HepG2 (cell line): ENCODE data around the gene BAHD1. TPM values are rescaled to one million over a fixed set of nuclear protein-coding genes. Genes with fewer than 3 reads are reported as not detected.

Source experiments
- ATAC-seq: fragments of 200-7000 bp; cut with Tn5 transposase; 3 replicates; pipeline ENCODE4 v1.9.1; 2020; ENCODE audit warnings: mild to moderate bottlenecking, moderate library complexity
- BruUV-seq: library from RNA; stranded (reverse); fragments of 400-500 nt; replicated peaks from 2 replicates; lab custom pipeline; 2021; lab: Mats Ljungman, UMichigan
- CTCF ChIA-PET: fragments of 300-600 bp; formaldehyde crosslinking; extraction: SDS; loops from one replicate; lab custom pipeline; 2021; ENCODE audit warnings: low total read pairs, inconsistent platforms, low intra/inter-chr PET ratio; lab: Yijun Ruan, JAX
- POLR2A ChIA-PET: fragments of 350-600 bp; sonication (Branson Sonifier 250); formaldehyde crosslinking; loops from one replicate; lab custom pipeline; 2020; ENCODE audit warnings: antibody characterized with exemption, inconsistent platforms; lab: Yijun Ruan, JAX
- DNase-seq: peaks from one replicate; pipeline ENCODE4 v3.0.0-alpha.2; 2015; ENCODE audit warnings: low spot score
- FAIRE-seq: peaks from 3 replicates; lab custom pipeline; 2011; peaks lifted over from hg19 to GRCh38; lab: Jason Lieb, UNC
- H2AFZ ChIP-seq: one replicate; pipeline ENCODE4 v1.6.1; 2011; ENCODE audit warnings: low read length, inconsistent platforms
- H3K27ac ChIP-seq: fragments of 300-600 bp; 3 replicates; pipeline ENCODE4 v1.8.0; 2011; ENCODE audit warnings: mixed run types, mild to moderate bottlenecking, mixed read lengths, low read length, inconsistent platforms; ENCODE audit not compliant: insufficient read depth; ENCODE audit errors: extremely low read length
- H3K27me3 ChIP-seq, 2 experiments: fragments of 200-600 bp in 1 of 2; 2 replicates in 1 of 2; 3 replicates in 1 of 2; pipeline versions ENCODE4 v1.6.0 to v1.8.0; 2011; ENCODE audit warnings: low read length in 2 of 2, mild to moderate bottlenecking in 2 of 2, moderate library complexity in 2 of 2, inconsistent platforms in 1 of 2; ENCODE audit not compliant: insufficient read depth in 2 of 2, control insufficient read depth in 1 of 2
- H3K36me3 ChIP-seq, 2 experiments: fragments of 200-600 bp in 1 of 2; replicated peaks in 1 of 2; 2 replicates in 1 of 2; 3 replicates in 1 of 2; pipeline versions ENCODE4 v1.5.1 to v1.8.0; 2011; ENCODE audit warnings: low read length in 2 of 2, inconsistent platforms in 1 of 2; ENCODE audit not compliant: insufficient read depth in 2 of 2, control insufficient read depth in 1 of 2
- H3K4me1 ChIP-seq: 2 replicates; pipeline ENCODE4 v1.5.1; 2012; ENCODE audit warnings: low read length, inconsistent platforms; ENCODE audit not compliant: insufficient read depth
- H3K4me2 ChIP-seq: 2 replicates; pipeline ENCODE4 v1.6.0; 2011; ENCODE audit warnings: low read depth, low read length, inconsistent platforms
- H3K4me3 ChIP-seq, 3 experiments: fragments of 200-600 bp in 1 of 3; sonication (generic), shearing (Covaris generic) in 1 of 3; replicated peaks in 1 of 3; 2 replicates each; pipeline ENCODE4 v1.5.1; 2011 to 2016; ENCODE audit warnings: low read length in 3 of 3, inconsistent platforms in 2 of 3, low read depth in 2 of 3, mild to moderate bottlenecking in 2 of 3, control low read depth in 1 of 3, mixed read lengths in 1 of 3; ENCODE audit not compliant: insufficient read depth in 1 of 3
- H3K79me2 ChIP-seq: one replicate; pipeline ENCODE4 v1.6.1; 2011; ENCODE audit warnings: low read length, inconsistent platforms; ENCODE audit not compliant: insufficient read depth
- H3K9ac ChIP-seq: 2 replicates; pipeline ENCODE4 v1.6.0; 2011; ENCODE audit warnings: mild to moderate bottlenecking, low read depth, low read length, inconsistent platforms; ENCODE audit not compliant: insufficient read depth
- H3K9me3 ChIP-seq: 2 replicates; pipeline ENCODE4 v1.5.1; 2012; ENCODE audit warnings: mild to moderate bottlenecking, low read length
- H4K20me1 ChIP-seq: 2 replicates; pipeline ENCODE4 v1.6.0; 2011; ENCODE audit warnings: inconsistent platforms, mild to moderate bottlenecking, low read length, moderate library complexity; ENCODE audit not compliant: insufficient read depth
- ARNT2 ChIP-seq: sonication (generic); formaldehyde crosslinking; IDR thresholded peaks from 2 replicates; pipeline ENCODE4 v1.8.0; 2022; ENCODE audit warnings: mild to moderate bottlenecking, low read depth, missing genetic modification reagents, moderate library complexity
- MAZ ChIP-seq, 2 experiments: sonication (generic) in 1 of 2; formaldehyde crosslinking in 1 of 2; IDR thresholded peaks; 2 replicates each; pipeline versions ENCODE4 v1.5.0 to v1.6.1; 2012 to 2020; ENCODE audit warnings: low read depth in 2 of 2, mild to moderate bottlenecking in 2 of 2, borderline replicate concordance in 1 of 2, improper control_type of control experiment in 1 of 2, low read length in 1 of 2, missing genetic modification reagents in 1 of 2, moderate library complexity in 1 of 2
- RBM39 ChIP-seq: fragments of 200-400 bp; formaldehyde crosslinking; IDR thresholded peaks from one replicate; pipeline ENCODE4 v1.6.1; 2018; ENCODE audit warnings: antibody characterized with exemption, mild to moderate bottlenecking, low read depth, low read length; ENCODE audit not compliant: poor library complexity, severe bottlenecking
- SNAI1 ChIP-seq: sonication (generic); formaldehyde crosslinking; IDR thresholded peaks from 2 replicates; pipeline ENCODE4 v1.5.0; 2020; ENCODE audit warnings: mild to moderate bottlenecking, missing genetic modification reagents, borderline replicate concordance
- SOX5 ChIP-seq: IDR thresholded peaks from 2 replicates; pipeline ENCODE4 v1.6.1; 2016; ENCODE audit warnings: borderline replicate concordance
- ZBTB1 ChIP-seq: sonication (generic); formaldehyde crosslinking; IDR thresholded peaks from 2 replicates; pipeline ENCODE4 v1.4.0; 2020; ENCODE audit warnings: missing genetic modification reagents, borderline replicate concordance
- ZNF569 ChIP-seq: sonication (generic); formaldehyde crosslinking; IDR thresholded peaks from 2 replicates; pipeline ENCODE4 v1.5.0; 2020; ENCODE audit warnings: mild to moderate bottlenecking, missing genetic modification reagents, moderate library complexity, borderline replicate concordance
- ZNF629 ChIP-seq: sonication (generic); formaldehyde crosslinking; conservative IDR thresholded peaks from 2 replicates; pipeline ENCODE4 v1.5.0; 2020; ENCODE audit warnings: missing genetic modification reagents
- WGBS: methylation state at CpG from one replicate; pipeline ENCODE4 v1.1.6; 2017; ENCODE audit warnings: low lambda C conversion rate; 5-methylcytosine and 5-hydroxymethylcytosine counted together
- in situ Hi-C: cut with HindIII; loops from 2 replicates; pipeline ENCODE4 v1.10.0; 2017; ENCODE audit warnings: low pct_unique_long_range_greater_than_20kb; ENCODE audit not compliant: extremely low pct_ligation_motif_present
- intact Hi-C: fragments of 100-400 bp; cut with micrococcal nuclease; formaldehyde crosslinking; loops from one replicate; pipeline ENCODE4 v1.10.0; 2022; ENCODE audit not compliant: unreplicated experiment
- polyA plus RNA-seq, 8 experiments: library from polyadenylated mRNA; depleted of rRNA in 3 of 8; stranded (reverse) in 7 of 8; unstranded in 1 of 8; fragments of >200 nt; fragmentation: Illumina TruSeq in 4 of 8; extraction: Trizol in 4 of 8; gene quantifications; 2 replicates each; pipeline versions ENCODE4 v1.2.1 to v1.2.3, GENCODE V29; 2011 to 2016; ENCODE audit warnings: low read depth in 4 of 8, missing spikeins in 1 of 8, mixed read lengths in 1 of 8; ENCODE audit not compliant: insufficient read depth in 1 of 8
- total RNA-seq, 5 experiments: library from RNA; depleted of rRNA; stranded (reverse); fragments of >200 nt; fragmentation: Illumina TruSeq; extraction: Trizol; gene quantifications; 2 replicates each; pipeline ENCODE4 v1.2.3, GENCODE V29; 2016; ENCODE audit warnings: low read depth in 1 of 5
- TF ChIP-seq, protein P1 (sequence below): sonication (generic); formaldehyde crosslinking; IDR thresholded peaks from 2 replicates; pipeline ENCODE4 v1.5.1; 2020; ENCODE audit warnings: mild to moderate bottlenecking, missing genetic modification reagents, moderate library complexity
- TF ChIP-seq, protein P2 (sequence below): sonication (generic); formaldehyde crosslinking; conservative IDR thresholded peaks from 2 replicates; pipeline ENCODE4 v1.4.0; 2020; ENCODE audit warnings: missing genetic modification reagents
- TF ChIP-seq, protein P3 (sequence below): sonication (generic); formaldehyde crosslinking; IDR thresholded peaks from 2 replicates; pipeline ENCODE4 v1.4.0; 2020; ENCODE audit warnings: missing genetic modification reagents, borderline replicate concordance

BAHD1 gene
- total and polyA plus RNA-seq, 2 of the 13 experiments (the other 11 are each of a cell fraction or from before 2014, with no cell fraction given) = 3.3 to 8.7 TPM

DNA sequence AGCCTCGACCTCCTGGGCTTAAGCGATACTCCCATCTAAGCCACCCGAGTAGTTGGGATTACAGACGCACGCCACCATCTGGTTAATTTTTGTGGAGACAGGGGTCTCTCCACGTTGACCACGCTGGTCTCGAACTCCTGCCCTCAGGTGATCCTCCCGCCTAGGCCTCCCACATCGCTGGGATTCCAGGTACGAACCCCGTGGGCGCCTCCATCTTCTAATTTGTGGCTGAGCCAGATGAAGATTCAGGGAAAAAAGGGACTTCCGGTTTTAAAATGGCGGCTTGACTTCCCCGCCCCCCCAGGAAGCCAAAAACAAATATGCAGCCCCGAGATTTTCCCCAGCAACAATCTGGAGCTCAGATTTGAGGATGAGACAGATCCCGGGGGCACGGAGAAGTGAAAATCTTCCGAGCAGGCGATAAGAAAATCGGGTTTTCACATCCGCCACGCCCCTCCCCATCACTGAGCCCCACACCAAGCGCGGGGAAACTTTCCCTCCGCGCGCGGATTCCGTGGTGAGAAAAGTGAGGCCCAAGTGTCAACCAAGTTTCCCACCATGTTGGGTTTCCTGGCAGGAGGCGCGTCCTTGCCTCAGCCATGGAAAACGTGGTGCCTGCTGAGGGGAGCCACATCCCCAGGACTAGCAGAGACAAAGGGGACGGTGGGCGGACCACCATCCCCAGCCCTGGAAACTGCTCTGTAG lies 45.5 kb downstream of the BAHD1 start (continued):
- TF ChIP-seq, protein P1, sequence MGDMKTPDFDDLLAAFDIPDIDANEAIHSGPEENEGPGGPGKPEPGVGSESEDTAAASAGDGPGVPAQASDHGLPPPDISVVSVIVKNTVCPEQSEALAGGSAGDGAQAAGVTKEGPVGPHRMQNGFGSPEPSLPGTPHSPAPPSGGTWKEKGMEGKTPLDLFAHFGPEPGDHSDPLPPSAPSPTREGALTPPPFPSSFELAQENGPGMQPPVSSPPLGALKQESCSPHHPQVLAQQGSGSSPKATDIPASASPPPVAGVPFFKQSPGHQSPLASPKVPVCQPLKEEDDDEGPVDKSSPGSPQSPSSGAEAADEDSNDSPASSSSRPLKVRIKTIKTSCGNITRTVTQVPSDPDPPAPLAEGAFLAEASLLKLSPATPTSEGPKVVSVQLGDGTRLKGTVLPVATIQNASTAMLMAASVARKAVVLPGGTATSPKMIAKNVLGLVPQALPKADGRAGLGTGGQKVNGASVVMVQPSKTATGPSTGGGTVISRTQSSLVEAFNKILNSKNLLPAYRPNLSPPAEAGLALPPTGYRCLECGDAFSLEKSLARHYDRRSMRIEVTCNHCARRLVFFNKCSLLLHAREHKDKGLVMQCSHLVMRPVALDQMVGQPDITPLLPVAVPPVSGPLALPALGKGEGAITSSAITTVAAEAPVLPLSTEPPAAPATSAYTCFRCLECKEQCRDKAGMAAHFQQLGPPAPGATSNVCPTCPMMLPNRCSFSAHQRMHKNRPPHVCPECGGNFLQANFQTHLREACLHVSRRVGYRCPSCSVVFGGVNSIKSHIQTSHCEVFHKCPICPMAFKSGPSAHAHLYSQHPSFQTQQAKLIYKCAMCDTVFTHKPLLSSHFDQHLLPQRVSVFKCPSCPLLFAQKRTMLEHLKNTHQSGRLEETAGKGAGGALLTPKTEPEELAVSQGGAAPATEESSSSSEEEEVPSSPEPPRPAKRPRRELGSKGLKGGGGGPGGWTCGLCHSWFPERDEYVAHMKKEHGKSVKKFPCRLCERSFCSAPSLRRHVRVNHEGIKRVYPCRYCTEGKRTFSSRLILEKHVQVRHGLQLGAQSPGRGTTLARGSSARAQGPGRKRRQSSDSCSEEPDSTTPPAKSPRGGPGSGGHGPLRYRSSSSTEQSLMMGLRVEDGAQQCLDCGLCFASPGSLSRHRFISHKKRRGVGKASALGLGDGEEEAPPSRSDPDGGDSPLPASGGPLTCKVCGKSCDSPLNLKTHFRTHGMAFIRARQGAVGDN (CRISPR knock-in tag) = no peak

DNA sequence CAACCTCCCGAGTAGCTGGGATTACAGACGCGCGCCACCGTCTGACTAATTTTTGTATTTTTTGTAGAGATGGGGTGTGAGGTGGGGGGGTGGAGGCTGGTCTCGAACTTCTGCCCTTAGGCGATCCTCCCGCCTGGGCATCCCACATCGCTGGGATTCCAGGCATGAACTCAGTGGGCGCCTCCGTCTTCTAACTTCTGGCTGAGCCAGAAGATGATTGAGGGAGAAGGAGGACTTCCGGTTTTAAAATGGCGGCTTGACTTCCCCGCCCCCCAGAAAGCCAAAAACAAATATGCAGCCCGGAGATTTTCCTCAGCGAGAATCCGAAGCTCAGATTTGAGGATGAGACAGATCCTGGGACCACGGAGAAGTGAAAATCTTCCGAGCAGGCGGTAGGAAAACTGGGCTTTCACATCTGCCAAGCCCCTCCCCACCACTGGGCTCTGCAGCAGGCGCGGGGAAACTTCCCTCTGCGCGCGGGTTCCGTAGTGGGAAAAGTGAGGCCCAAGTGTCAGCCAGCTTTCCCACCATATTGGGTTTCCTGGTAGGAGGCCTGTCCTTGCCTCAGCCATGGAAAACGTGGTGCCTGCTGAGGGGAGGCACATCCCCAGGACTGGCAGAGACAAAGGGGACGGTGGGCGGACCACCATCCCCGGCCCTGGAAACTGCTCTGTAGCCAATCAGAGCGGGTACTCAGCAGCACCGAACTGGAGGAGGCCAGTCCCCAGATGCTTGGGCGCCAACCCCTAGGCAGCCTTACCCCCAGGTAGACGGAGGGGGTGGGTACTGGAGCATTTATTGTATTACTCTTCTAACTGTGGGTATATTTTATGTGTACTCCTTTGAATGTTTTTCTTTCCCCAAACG lies 47.3 kb downstream of the BAHD1 start:
- Histone ChIP-seq H3K9me3 (no peaks in the 10 kb centered on the region), H3K4me3 (no peak overlapping the region), H3K79me2 (no peaks in the 10 kb centered on the region), H3K4me1 (no peaks in the 10 kb centered on the region), H2AFZ (no peak overlapping the region), H3K27ac (no peak overlapping the region), H3K27me3 (peaks cover 0 to 9% of the 10 kb centered on the region in 2 experiments; a peak in 2 of 5 replicates), H3K36me3 (no peaks in the 10 kb centered on the region), H4K20me1 (no peaks in the 10 kb centered on the region), H3K4me2 (no peak overlapping the region), H3K9ac (no peak overlapping the region)
- in situ Hi-C loops (no loop called here), intact Hi-C loops (no loop called here)
- DNase-seq (no peak), FAIRE-seq (no peak), ATAC-seq (no peak)
- WGBS = 83% methylated on average over 28 of the region's 35 CpGs
- POLR2A ChIA-PET = no interaction called here
- CTCF ChIA-PET = no interaction called here
- no TSS peak for BruUV-seq
- TF ChIP-seq ARNT2 = no peak
- TF ChIP-seq, protein P2, sequence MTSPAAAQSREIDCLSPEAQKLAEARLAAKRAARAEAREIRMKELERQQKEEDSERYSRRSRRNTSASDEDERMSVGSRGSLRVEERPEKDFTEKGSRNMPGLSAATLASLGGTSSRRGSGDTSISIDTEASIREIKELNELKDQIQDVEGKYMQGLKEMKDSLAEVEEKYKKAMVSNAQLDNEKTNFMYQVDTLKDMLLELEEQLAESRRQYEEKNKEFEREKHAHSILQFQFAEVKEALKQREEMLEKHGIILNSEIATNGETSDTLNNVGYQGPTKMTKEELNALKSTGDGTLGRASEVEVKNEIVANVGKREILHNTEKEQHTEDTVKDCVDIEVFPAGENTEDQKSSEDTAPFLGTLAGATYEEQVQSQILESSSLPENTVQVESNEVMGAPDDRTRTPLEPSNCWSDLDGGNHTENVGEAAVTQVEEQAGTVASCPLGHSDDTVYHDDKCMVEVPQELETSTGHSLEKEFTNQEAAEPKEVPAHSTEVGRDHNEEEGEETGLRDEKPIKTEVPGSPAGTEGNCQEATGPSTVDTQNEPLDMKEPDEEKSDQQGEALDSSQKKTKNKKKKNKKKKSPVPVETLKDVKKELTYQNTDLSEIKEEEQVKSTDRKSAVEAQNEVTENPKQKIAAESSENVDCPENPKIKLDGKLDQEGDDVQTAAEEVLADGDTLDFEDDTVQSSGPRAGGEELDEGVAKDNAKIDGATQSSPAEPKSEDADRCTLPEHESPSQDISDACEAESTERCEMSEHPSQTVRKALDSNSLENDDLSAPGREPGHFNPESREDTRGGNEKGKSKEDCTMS (CRISPR knock-in tag) = no peak
- no peak for TF ChIP-seq MAZ (IDR thresholded peaks at IDR 0.05; ENCODE audit: borderline replicate concordance, low read depth, low read length)
- no peak for TF ChIP-seq MAZ (CRISPR knock-in tag; IDR thresholded peaks at IDR 0.05; ENCODE audit: low read depth)
- no peak for TF ChIP-seq ZBTB1 (CRISPR knock-in tag)
- TF ChIP-seq ZNF629 = no peak
- TF ChIP-seq, protein P3, sequence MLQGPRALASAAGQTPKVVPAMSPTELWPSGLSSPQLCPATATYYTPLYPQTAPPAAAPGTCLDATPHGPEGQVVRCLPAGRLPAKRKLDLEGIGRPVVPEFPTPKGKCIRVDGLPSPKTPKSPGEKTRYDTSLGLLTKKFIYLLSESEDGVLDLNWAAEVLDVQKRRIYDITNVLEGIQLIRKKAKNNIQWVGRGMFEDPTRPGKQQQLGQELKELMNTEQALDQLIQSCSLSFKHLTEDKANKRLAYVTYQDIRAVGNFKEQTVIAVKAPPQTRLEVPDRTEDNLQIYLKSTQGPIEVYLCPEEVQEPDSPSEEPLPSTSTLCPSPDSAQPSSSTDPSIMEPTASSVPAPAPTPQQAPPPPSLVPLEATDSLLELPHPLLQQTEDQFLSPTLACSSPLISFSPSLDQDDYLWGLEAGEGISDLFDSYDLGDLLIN (CRISPR knock-in tag) = no peak
- TF ChIP-seq RBM39 = no peak
- TF ChIP-seq SOX5 (CRISPR knock-in tag) = no peak
- TF ChIP-seq SNAI1 (CRISPR knock-in tag) = no peak
- no peak for TF ChIP-seq ZNF569 (CRISPR knock-in tag)
